Activated naive CD4-positive, alpha-beta T cell treated with anti-CD3 and anti-CD28 coated beads, Interleukin-2, amount 50 U/mL, for 16 hours (primary cell): Measurements from ENCODE around the gene HOXB6.

Experiments used
- DNase-seq: peaks from one replicate; pipeline ENCODE4 v3.0.0-alpha.2; 2020

HOXB6 gene

DNA sequence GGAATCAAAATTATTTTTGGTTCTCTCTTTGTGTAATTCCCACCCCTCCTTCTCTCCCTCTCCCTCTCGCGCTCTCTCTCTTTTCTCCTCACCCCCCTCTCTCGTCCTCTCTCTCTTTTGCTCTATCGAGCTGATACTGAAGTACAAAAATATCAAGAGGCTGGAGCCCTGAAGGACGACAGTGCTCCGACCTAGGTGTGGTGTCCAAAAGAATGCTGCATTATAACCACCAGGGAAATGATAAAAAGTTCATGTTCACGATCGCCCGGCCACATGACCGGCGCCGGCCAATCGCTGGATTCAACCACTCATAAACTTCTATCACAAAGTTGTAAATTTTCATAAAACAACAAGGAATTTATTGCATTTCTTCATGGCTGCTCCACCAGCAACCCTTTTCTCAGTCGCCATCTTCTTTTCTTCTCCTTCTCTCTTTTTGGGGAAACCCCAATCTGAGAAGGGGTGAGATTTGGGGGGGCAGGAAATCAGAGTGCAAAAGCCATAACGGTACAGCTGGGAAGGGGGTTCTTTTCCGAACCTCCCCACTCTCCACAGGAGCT is at the start of gene HOXB6:
Gene HOXB6, minus strand, starts transcription at position 217 of the 560 bp plus-strand sequence. CDS start 6,836 bp downstream, outside the sequence.
- no peak for DNase-seq

DNA sequence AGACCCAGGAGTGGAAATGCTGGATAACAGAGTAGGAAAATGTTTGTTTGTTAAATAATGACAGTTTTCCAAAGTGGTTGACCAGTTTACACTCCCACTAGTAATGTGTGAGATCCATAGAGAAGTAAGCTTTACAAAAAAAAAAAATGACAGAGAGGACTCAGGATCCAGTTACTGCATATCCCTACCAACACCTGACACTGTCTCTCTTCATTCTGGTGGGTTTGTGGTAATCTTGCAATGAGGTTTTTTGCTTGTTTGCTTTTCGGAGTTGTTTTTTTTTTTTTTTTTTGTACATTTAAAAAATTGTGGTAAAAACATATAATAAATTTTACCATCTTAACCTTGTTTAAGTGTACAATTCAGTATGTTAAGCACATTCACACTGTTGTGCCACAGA is 45.0 kb upstream of the HOXB6 start:
- DNase-seq, result no peak

DNA sequence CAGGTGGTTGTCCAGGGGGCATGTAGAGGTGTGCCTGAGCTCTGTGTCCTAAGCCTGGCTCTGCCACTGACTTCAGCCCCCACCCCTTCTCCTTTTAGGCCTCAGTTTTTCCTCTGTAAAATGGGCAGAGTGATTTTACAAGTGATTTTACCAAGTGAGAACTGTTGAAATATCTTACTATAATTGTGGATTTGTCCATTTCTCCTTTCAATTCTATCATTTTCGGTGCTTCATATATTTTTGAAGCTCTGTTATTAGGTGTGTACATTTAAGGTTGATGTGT is 43.1 kb upstream of the HOXB6 start:
- no peak for DNase-seq

DNA sequence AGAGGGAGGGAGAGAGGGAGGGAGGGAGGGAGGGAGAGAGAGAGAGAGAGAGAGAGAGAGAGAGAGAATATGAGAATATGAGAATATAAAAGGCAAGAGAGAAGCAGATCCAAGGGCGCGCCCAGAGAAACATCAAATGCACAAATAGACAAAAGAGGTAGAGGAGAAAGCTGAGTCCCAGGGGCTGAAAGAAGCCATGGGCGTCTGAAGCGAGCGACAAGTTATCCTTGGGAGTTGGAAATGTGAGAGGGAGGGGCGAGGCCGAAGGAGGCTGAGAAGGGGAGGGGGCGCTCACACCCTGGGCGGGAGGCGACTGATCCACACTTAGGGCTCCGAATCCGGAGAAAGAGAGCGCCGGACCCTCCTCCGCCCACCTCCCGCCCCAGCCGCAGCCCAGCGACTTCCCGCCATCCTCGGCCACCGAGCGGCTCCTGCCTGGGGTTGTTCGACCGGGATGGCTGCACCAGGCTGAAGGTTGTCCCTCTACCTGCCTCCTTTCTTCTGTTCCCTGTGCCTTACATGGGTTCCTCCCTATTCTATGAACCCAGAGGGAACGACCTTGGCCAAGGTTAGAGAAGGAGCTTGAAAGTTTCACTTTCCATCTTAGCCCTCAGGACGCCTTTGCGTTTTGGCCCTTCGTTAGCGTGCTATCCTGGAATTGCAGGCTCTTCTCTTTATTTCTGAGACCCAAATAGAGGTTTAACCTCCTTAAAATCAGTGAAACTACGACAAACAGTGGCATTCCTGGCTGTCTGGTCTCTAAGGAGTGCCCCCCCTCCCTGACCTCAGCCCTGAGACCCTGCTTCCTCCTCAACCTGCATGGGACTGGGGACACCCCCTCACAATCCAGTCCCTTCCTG is 42.5 kb upstream of the HOXB6 start:
- no peak for DNase-seq

DNA sequence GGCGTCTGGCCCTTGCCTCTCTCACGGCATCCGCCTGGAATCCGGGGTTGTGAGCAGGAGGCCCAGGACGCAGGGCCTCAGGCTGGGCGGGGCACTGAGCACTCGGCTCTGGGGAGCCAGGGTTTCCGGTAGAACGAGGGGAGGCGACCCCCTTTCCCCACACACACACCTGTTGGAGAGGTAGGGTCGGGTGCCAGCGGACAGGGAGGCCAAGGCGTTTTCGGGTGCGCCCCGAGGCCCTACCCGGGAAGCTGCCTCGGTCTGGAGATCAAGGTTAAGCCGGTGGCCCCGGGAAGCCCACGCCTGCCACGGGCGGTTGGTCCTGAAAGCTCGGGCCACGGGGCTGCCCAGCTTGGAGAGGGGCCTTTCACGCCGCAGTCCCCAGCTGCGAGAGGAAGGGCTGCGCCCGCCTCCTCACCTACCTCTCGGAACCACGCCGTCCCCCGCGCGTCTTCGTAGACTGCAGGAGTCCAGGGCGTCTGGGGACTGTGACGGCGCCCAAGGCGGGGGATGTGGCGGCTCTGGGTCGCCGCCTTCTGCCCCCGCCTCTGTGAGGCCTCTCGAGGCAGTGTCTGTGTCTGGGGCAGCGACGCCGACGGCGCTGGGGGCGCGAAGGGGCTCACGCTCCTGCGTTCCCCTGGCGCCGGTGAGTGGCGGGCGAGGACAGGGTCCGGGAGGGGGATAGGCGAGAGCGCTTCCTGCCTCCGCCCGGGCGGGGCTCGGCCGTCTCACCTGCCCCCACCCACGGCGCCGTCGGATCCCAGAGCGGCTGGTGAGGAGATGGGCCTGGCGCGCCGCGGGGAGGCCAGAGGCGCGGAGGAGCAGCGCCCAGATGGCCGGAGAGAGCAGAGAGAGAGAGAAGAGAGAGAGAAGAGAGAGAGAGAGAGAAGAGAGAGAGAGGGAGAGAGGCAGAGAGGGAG is 41.7 kb upstream of the HOXB6 start:
- DNase-seq, result peak; percentile 29

DNA sequence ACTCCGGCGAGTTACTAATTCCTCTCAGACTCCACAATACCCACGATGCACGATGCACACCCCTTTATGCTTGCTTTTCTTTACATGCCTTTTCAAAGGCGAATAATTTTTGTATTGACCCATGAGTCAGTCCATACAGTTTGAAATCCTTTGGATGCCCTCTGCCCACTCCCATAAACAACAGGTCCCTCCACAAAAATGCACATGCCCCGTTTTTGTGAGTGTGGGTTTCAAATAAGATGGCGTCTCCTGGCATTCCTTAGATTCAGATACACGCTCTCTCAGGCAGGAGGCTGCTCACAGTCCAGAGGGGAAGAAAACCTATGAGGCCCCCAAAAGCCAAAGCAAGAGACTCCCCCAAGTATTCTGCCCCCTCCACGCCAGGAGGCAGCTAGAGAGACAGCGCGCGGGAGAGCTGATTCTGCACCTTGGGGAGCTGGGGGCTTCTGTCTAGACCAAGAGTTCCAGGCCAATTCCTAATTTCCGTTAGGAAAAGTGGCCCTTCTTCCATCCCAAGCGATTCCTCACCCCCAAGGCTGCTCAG is 40.9 kb upstream of the HOXB6 start:
- DNase-seq, result no peak

DNA sequence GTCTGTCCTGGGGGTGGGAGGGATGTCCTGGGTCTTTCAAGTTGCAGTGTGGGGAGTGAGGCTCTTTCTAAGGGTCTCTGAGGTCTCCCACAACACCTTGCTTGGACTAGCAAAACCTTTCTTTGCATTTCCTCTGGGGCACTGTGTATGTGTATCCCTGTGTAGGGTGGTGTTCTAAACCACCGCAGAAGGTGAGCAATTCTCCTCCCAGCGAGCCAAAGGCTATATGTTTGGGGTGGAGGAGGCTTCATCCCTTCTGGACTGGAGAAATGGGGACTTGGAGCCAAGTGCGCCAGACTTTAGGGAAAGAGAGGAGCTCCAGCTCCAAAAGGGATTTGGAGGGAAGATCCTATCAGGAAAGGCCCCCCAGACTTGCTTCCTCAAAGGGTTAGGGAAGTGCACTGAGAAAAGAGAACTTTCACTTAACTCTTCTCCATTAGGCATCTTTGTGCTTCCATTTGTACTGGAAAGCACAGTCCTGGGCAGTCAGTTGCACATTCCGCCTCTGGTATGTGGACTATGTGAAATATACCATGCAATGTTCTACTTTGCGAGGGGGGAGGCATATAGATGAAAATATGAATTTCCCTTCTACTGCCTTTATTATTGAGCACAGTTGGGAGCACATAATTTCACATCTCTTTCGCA is 40.2 kb upstream of the HOXB6 start:
- no peak for DNase-seq

DNA sequence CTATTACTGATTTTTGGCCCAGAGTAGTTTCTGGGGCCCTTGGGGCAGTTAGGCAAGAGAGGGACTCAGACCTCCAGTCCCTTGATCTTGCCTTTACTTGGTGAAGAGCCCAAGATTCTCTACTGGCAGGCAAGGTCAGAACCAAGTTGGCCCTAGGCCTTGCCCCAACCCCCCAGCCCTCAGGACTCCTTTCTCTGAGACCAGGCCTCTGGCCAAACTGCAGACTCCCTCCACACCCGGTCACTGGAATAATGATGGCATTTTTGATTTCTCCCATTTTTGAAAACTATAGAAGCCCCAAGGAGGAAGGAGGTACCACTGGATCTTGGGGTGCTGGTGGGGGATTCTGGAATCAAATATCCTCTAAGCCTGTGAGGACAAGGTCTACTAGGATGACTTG is 39.4 kb upstream of the HOXB6 start:
- no peak for DNase-seq

DNA sequence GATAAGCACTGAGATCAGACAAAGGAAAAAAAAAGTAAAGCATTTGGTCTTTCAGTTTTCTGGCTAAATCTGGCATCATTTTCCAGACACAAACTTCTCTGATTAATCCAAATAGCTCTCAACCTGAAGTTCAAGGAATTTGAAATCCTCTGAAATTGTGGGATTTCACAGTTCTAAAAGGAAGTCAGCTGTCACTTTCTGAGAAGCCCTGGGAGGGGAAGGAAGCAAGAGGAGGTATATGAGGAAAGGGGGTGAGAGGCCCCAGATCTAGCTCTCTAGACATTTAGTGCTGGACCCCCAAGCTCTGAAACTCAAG is 38.9 kb upstream of the HOXB6 start:
- no peak for DNase-seq

DNA sequence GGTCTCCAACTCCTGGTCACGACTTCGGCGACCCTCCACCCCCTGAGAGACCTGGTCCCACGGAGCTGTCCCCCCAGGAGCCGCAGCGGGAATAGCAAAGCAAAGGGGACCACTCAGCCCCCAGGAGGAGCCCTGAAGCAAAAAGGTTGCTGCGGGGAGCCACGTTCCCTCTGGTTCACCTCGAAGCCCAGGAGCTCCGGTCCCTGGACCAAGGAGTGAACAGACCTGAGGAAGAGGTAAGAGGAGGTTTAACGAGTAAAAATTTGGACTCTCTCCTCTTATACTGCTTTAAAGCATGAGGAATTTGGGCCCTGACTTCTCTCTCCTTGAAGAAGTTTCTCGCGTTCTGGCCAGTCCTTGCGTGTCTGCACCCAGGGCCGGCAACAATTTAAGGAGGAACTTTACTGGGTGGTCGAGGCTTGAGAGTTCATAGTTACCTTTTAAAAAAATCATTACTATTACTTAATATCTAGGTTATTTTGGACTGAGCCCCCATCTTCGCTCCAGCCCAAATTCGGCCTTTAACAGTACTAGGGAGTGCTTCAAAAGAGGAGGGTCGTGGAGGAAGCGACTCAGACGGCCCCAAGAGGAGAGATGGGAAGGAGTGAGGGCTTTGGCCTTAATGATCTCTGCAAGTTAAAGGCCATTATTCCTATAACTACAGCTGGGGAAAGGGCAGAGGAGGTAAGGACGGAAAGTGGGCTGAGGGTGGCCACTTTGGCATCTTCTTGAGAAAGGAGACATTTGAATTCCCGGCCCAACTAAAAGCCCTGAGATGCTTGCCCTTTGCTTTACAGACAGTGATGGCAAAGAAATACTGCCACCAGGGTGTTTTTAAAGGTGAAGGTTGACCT is 38.3 kb upstream of the HOXB6 start:
- DNase-seq, result no peak

DNA sequence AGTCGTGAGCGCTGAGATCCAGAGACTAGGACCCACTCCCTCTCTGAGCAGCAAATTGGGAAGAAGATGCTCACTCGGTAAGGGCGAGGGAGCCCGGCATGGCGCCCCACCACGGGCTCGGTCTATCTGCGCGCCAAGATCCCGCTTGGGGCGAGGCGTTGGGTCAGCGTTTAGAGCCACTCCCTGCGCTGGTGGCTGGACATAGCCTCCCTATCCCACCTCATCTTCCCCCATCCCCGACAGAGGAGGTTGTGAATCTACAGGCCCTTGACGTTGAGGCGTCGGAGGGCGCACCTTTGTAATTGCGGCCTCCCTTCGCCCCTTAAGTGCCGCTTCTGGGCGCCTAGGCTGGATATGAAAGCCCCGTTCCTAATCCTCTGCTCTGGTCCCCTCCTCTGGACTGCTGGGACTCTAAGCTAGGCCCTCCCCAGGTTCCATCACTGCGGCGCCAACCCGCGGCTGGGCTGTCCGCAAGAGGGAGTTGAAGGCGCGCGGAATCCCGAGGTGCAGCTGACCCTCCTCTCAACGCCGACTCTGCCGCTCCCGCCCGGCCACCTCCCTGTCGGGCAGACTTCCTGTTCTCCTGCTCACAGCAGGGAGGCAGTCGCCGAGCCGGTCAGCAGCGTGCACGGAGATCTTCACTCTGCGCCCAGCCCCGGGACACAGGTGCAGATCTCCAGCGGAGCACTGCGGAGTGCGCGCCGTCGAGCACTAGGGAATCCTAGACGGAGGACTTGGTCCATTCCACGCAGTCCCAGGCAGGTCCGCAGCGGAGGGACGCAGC is 37.5 kb upstream of the HOXB6 start:
- DNase-seq, result no peak

DNA sequence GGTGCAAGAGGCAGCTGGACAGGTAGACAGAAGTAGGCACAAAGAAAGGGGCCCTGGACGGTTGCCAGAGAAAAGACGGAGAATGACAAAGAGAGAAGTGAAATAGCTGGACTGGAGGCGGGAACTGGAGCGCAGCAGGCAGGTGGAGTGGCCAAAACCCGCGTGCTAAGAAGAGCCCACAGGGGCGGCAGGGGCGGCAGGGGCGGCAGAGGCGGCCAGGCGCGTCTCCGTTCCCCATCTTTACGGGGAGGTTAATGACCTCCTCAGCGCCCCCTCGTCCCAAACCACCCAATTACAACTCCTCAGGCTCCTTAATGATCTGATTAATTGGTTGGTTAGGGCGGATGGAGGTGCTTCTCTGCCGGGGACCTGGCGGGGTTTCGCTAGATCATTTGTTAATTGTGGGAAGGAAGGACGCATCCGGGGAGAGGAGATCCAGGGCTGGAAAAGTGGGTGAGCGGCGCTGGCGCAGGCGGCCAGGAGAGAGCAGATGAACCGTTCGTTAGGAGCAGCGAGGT is 36.8 kb upstream of the HOXB6 start:
- DNase-seq, result no peak

DNA sequence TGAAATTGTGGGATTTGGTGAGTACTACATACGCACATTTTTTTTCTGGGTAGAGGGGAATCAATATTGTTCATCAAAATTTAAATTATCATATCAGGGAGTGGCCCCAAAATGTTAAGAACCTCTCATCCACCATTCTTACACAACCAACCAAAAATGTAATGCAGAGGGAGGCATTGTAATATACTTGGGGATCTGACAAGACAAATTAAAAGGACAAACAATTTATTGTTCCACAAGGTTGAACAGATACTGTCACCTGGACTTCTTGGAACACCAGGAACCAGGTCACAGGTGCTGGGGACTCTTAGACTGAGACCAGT is 36.0 kb upstream of the HOXB6 start:
- DNase-seq, result no peak

DNA sequence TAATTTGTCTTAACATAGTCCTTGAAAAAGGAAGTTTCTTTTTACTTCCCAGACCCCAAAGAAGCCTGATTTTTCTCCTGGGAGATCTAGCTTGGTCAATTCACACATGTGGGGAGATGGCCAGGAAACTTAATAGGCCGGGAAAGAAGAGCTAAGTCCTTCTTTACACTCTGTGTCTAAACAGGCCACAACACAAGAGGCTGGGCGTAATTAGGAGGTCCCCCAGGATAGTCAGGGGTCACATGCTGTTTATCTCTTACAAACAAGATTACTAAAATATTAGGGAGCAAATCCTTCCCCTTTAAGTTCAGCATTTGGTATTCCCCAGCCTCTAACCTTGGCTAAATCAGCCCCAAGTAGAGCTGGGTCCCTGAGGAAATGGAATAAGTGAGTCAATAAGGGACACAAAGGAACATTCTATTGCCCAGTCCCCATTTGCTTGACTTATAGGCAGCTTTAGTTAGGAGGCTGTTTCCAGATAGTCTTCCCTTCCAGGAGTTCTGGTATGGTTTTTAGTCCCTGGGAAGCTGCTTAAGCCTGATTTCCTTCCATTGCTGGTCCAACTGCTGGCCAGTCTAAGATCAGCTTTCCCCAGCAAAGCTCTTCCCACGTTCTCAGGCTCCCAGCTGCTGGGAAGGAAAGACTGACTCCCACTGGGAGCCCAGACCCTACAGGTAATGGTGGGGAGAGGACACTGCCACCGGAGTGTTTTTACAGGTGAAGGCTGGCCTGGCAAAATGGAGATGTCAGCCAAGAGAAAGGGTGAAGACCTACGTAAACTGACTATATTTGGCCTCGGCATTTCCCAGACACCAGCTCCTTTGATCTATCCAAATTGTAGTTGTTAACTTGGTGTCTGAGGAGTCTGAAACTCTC is 35.4 kb upstream of the HOXB6 start:
- no peak for DNase-seq

DNA sequence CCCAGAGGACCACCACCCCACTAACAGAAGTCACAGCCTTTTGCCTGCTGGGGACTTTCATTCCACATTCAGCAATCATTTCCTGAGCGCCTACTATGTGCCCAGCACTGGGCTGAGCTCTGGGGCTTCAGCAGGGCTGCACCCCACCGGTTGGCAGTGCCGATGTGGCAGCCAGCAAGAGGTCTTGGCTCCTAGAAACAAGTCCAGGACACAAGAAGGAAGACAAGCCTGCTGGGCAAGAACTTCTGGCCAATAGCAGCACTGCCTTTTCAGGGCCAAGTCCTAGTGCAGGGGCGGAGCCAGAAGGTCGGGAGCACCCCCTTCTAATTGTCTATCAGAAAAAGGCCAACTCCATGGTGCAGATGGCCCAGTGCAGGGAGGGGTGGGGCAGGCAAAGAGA is 34.4 kb upstream of the HOXB6 start:
- no peak for DNase-seq

DNA sequence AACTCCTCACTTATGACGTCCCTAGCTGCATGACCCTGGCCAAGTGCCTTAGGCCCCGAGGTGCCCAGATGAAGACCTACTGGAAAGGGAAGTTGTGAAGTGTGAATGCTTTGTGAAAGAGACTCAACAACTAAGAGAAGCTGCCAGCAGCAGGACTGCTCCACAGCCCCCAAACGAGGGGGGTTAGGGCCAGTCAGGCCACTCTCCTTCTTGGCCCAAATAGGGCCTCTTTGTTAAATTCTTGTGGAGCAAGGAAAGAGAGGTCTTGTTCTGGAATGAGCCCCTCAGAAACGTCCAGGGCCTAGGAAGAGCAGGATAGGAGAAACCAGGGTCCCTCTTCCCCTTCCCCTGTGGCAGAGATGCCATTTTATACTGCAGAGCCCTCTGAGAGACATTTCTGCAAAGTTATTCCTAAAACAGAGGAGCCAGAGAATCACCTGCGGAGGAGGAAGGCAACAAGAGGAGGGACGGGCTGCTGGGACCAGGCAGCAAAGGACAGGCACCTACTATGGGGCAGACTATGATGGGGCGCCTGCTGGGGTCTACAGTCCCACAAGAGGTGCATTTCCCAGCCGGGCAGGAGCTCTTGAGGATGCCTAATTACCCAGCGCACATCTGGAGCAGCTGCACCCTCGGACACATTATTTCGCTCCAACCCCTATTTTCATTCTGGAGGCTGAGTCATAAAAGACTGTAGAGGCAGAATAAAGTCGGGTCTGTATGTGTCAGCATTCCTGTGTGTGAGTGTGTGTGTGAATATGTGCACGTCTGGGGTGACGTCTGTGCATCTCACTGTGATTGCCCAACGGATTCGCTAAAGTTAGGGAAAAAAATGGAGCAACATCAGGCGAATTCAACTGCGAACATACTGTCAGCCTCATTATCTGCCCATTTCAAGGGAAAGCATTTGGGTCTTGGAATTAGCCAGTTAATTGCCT is 32.8 kb upstream of the HOXB6 start:
- no peak for DNase-seq

DNA sequence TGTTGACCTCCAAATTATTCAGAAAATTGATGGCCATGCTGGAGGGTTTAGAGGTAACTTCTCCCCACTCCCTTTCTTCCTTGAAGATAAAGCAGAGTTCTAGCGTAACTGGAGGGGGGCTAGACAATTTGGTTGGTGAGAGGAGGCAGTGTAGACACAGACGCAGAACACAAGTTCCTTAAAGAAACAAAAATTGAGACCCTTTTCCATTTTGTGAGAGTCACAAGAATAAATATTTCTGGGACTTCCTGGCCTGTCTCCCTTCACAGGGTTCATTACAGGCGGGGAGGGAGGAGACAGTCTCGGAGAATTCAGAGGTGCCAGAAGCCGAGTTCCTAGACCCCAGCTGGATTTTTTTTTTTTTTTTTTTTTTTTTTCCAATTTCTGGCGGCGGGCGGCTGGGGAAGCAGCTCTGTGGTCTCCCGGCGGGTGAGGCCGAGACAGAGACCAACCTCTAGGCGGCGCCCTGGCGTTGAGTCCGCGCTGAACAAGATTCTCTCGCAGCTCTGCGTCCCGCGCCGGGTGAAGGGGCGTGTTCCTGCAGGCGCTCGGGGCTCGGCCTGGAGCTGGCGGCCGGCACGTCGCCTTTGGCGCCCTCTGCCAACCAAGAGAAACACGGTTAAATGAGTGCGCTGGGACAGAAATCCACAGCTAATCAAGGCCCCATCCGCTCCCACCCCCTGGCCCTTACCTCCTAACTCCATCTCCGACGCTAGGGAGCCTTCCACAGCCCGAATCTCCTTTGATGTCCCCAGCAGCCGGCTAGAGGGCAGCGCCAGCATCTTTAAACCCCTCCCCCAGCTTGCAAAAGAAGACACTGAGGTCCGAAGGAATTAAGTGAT is 31.6 kb upstream of the HOXB6 start:
- peak; percentile 73 for DNase-seq
